ENCODE measurements around the gene CTTNBP2. TPM values are rescaled to one million over a fixed set of nuclear protein-coding genes. Genes with fewer than 3 reads are reported as not detected.

CTTNBP2 gene
- total RNA-seq, 1 experiment from 2014 or later: 17.6 TPM

DNA sequence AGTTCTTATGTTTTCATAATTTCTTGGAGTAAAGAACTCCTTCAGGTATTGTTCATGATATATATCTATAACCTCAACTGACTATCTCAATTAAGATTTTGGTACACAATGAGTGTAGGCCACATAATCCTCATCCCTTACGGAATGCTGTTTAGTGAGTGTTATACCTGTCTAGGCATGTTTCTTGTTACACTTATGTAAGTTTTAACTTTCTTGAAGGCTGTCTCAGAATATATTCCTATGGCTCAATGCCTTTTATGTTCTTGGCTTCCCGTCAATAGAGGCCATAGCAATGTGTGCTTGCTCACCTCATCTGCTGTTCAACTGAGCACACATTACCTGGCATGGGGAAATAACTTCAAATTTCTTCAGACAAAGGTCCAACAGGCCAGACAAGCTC, 185.1 kb downstream of the CTTNBP2 start:
- H3K27me3 ChIP-seq (ENCODE audit: insufficient read depth, low read length): no peaks in the 10 kb centered on the region
- DNase-seq: no peak
- no peak overlapping the region for H2BK120ac ChIP-seq (ENCODE audit: low read depth, low read length, poor library complexity, severe bottlenecking)
- no peaks in the 10 kb centered on the region for H3K9me3 Mint-ChIP-seq
- no peak overlapping the region for H3K4me2 ChIP-seq (ENCODE audit: insufficient read depth, insufficient read length, low read length)
- WGBS (ENCODE audit: extremely low coverage, insufficient read length, low lambda C conversion rate): no CpG with 5 or more reads among the region's 2 CpGs
- H4K8ac ChIP-seq (replicated peaks; ENCODE audit: insufficient read length, low read depth, low read length): no peak overlapping the region
- H4K91ac ChIP-seq (ENCODE audit: insufficient read length, low read depth, low read length): no peak overlapping the region
- no peak overlapping the region for H4K5ac ChIP-seq (ENCODE audit: insufficient read length, low read depth, low read length)
- no peak overlapping the region for H3K56ac ChIP-seq (ENCODE audit: insufficient read length, low read depth, low read length)
- H2BK20ac ChIP-seq (ENCODE audit: low read depth, low read length, poor library complexity, severe bottlenecking): no peak overlapping the region
- H3K36me3 Mint-ChIP-seq (ENCODE audit: insufficient read depth in 1 of 3, low read depth in 3 of 3): no peaks in the 10 kb centered on the region; a peak in 1 of 7 replicates
- H3K27me3 Mint-ChIP-seq (ENCODE audit: low read depth): no peaks in the 10 kb centered on the region
- no peak overlapping the region for H3K4me3 Mint-ChIP-seq
- no peaks in the 10 kb centered on the region for H3K79me2 ChIP-seq (ENCODE audit: insufficient read depth, low read length)
- H3K27ac ChIP-seq (ENCODE audit: insufficient read length, low read depth, low read length): no peak overlapping the region
- no peak for TF ChIP-seq CTCF (conservative IDR thresholded peaks at IDR 0.05)
- H3K4me1 Mint-ChIP-seq: peaks cover 15 to 16% of the 10 kb centered on the region in 2 experiments
- H2BK5ac ChIP-seq (ENCODE audit: insufficient read length, low read length): no peak overlapping the region
- H3K18ac ChIP-seq (ENCODE audit: insufficient read length, low read depth, low read length): no peak overlapping the region
- H3K4me1 ChIP-seq (ENCODE audit: insufficient read depth, low read length): peaks cover 3% of the 10 kb centered on the region; the same call in 1 of the 2 replicates
- H4K20me1 ChIP-seq (ENCODE audit: control insufficient read depth, insufficient read depth, insufficient read length): no peaks in the 10 kb centered on the region
- no peak overlapping the region for H3K9ac ChIP-seq (ENCODE audit: extremely low read depth, insufficient read length, low read length)
- no peak overlapping the region for H3T11ph ChIP-seq (ENCODE audit: low read length)
- no peak overlapping the region for H2BK12ac ChIP-seq (ENCODE audit: insufficient read length, low read depth, low read length)
- H3K23ac ChIP-seq (ENCODE audit: insufficient read length, low read depth, low read length): no peak overlapping the region
- no peak overlapping the region for H3K27ac Mint-ChIP-seq
- H3K14ac ChIP-seq (ENCODE audit: insufficient read depth, low read length): no peak overlapping the region
- H3K79me1 ChIP-seq (ENCODE audit: insufficient read depth, low read depth, low read length, poor library complexity, severe bottlenecking): no peaks in the 10 kb centered on the region
- no peak overlapping the region for H3K4ac ChIP-seq (ENCODE audit: low read depth, low read length)
- H2BK15ac ChIP-seq (ENCODE audit: low read depth, low read length): no peak overlapping the region
- no peak overlapping the region for H2AK5ac ChIP-seq (ENCODE audit: insufficient read length, low read length)
- no peaks in the 10 kb centered on the region for H3K9me3 ChIP-seq (ENCODE audit: control insufficient read depth, low read depth, low read length)
- H2AFZ ChIP-seq (ENCODE audit: low read length): no peak overlapping the region
- no peaks in the 10 kb centered on the region for H3K23me2 ChIP-seq (ENCODE audit: insufficient read length, low read depth, low read length, poor library complexity, severe bottlenecking)
